GM11168 (cell line): ENCODE results near the gene AP5Z1.

Experiments
- in situ Hi-C: fragments of 300-500 bp; cut with MboI; formaldehyde crosslinking; loops from one replicate; pipeline ENCODE4 v1.12.0; 2022; ENCODE audit warnings: low sequenced_read_pairs; ENCODE audit not compliant: unreplicated experiment

Gene AP5Z1

GRCh38 chr7:4833691-4834600 lies 58.5 kb downstream of the AP5Z1 start:
- in situ Hi-C loops: no loop called here

DNA sequence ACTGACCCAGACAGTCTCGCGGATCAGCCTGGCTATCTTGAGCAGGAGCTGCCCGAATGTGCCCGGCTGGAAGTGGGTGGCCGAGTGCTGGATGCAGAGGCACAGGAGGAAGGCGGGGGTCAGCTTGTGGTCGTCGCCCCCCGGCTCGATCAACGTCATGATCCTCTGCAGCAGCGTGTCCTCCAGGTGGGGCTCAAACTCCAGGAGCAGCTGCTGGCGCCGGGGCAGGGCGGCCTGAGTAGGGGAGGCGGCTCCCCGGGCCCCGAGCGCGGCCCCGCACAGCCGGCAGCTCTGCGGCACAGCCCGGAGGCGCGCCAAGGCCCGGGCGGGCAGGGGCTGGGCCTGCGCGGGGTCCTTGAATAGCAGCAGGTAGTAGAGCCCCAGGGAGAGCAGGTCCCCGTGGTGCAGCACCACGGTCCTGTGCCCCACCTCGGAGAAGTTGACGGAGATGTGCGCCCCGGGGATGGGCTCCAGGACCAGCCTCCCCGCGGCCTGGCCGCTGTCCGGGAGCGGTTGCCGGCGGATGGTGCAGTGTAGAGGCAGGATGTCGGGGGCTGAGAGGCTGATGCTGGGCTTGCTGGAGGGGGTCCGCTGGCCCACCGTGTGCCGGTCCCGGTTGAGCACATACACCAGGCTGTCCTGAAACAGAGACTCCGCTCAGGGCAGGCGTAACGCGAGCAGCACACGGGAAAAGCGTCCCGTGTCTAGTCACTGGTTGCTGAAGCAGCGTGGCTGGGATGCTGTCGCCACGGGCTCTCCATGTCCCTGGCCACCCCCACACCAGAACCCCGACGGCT lies 59.4 kb downstream of the AP5Z1 start:
- in situ Hi-C loops: no loop called here

GRCh38 chr7:4835398-4836205 lies 60.2 kb downstream of the AP5Z1 start:
- in situ Hi-C loops: no loop called here

DNA sequence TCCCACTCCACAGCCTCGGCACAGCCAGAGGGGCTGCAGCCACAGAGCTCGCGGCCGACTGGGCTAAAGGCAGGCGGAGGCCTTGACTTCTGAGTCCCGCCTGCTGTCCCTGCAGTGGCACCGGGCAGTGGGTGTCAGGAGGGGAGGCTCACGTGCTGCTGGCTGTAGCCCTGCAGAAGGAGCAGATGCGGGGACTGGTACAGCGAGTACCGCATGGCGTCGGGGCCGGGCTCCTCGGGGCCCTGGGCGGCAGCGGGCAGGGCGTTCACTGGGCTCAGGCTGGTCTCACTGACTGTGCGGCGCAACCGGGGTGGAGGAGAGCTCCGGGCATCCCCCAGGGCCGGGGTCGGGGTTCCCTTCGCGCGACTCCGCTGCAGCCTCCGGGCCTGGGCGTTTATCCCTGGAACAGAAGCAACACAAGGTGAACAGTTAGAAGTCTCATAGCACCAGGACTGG lies 60.8 kb downstream of the AP5Z1 start:
- in situ Hi-C loops: no loop called here

- in situ Hi-C loops: no loop called here
These were observed 61.8 kb downstream of the AP5Z1 start for GRCh38 chr7:4837041-4837802.

- in situ Hi-C loops: no loop called here
These were observed 62.6 kb downstream of the AP5Z1 start for GRCh38 chr7:4837803-4838625.

DNA sequence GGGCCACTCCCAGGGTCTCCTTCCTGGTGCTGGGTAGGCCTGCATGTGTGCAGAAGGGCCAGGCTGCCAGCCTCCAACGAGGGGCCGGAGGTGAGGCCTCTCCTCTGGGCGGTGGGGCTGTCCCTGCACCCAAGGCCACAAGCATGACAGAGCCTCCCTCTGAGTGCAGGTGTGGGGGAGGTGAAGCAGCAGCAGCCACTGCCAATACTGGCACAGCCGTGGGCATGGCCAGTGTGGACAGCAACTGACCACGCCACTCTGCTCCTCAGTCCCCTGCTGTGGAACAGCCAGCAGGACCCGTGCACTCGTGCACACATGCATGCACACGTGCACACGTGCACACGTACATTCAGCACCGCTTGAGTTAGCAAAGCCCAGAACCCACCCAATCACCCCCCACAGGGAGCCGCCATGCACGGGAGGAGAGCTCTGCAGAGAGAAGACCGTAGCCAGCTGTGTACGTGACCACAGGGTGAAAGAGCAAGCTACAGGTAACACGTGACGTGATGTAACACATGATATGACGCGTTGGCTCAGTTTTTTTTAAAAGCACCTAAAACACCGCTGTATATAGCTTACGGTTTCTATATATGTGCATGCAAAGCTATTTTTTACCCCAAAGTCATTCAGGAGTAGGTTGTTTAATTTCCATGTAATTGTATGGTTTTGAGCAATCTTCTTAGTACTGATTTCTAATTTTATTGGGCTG lies 63.4 kb downstream of the AP5Z1 start:
- in situ Hi-C loops: no loop called here

DNA sequence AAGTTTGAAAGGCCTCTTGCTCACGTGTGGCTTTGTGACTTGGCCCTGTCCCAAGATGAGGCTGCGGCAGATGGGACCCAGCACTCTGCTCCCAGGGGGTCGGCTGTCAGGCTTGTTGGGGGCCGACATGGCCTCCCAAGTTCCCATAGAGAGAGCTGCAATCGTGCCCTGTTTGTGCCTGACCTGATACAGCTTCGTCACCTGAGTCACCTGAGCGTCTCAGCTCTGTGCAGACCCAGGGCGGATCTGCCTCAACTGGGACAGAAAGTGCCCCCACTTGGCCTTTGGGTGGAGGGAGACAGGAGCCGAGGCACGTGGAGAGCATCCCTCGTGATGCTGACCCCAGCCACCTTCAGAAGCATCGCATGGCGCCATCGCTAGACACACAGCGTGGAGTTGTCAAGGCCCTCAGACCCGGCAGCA lies 64.7 kb downstream of the AP5Z1 start:
- in situ Hi-C loops: no loop called here
